NCI-H2196 (cell line): ENCODE results near the gene LAMP1.
"Not testable (repeated sequence)": the region's sequence is repeated elsewhere in the genome, so short reads cannot be mapped to it uniquely, and the experiment has no call there.

Source experiments
- DNase-seq: peaks from one replicate; lab custom pipeline; 2025; ENCODE audit not compliant: unreplicated experiment; lab: John Stamatoyannopoulos, UW

Gene LAMP1

GRCh38 chr13:113295776-113296175 is 1.3 kb upstream of the LAMP1 start:
- DNase-seq, result no peak

- no peak for DNase-seq
Observed at GRCh38 chr13:113297370-113298042, 467 bp downstream of the LAMP1 start.

- DNase-seq, result no peak
Observed at GRCh38 chr13:113298043-113298945, 1.3 kb downstream of the LAMP1 start.

- DNase-seq, result no peak
Observed at GRCh38 chr13:113299951-113300350, 2.9 kb downstream of the LAMP1 start.

GRCh38 chr13:113302986-113303385 is 5.9 kb downstream of the LAMP1 start:
- no peak for DNase-seq

GRCh38 chr13:113304121-113304520 is 7.1 kb downstream of the LAMP1 start:
- no peak for DNase-seq

GRCh38 chr13:113305208-113305607 is 8.2 kb downstream of the LAMP1 start:
- no peak for DNase-seq

- DNase-seq, result no peak
Observed at GRCh38 chr13:113307491-113307890, 10.5 kb downstream of the LAMP1 start.

- DNase-seq, result no peak
Observed at GRCh38 chr13:113309473-113309872, 12.4 kb downstream of the LAMP1 start.

- not testable (repeated sequence) for DNase-seq
Observed at GRCh38 chr13:113314112-113314511, 17.1 kb downstream of the LAMP1 start.

- DNase-seq, result not testable (repeated sequence)
Observed at GRCh38 chr13:113314895-113315470, 17.9 kb downstream of the LAMP1 start.

- DNase-seq, result no peak
Observed at GRCh38 chr13:113315992-113316391, 19.0 kb downstream of the LAMP1 start.

- DNase-seq, result no peak
Observed at GRCh38 chr13:113317031-113317430, 20.0 kb downstream of the LAMP1 start.

GRCh38 chr13:113318956-113319355 is 21.9 kb downstream of the LAMP1 start:
- DNase-seq, result no peak

GRCh38 chr13:113319371-113319770 is 22.3 kb downstream of the LAMP1 start:
- no peak for DNase-seq

- DNase-seq, result no peak
Observed at GRCh38 chr13:113320226-113320875, 23.3 kb downstream of the LAMP1 start.

GRCh38 chr13:113321546-113321945 is 24.5 kb downstream of the LAMP1 start:
- no peak for DNase-seq

- no peak for DNase-seq
Observed at GRCh38 chr13:113322043-113322461, 25.0 kb downstream of the LAMP1 start.

GRCh38 chr13:113322890-113323651 is 26.0 kb downstream of the LAMP1 start:
- no peak for DNase-seq

GRCh38 chr13:113323869-113324268 is 26.8 kb downstream of the LAMP1 start:
- DNase-seq, result no peak

GRCh38 chr13:113324398-113324797 is 27.4 kb downstream of the LAMP1 start:
- DNase-seq, result no peak
